Globus pallidus (tissue), 1 donor: ENCODE results near the gene INO80.
"Not testable (repeated sequence)": the region's sequence is repeated elsewhere in the genome, so short reads cannot be mapped to it uniquely, and the experiment has no call there.

ENCODE experiments used
- DNase-seq: peaks from one replicate; pipeline ENCODE4 v3.0.0-alpha.2; 2015; ENCODE audit warnings: low spot score

The INO80 gene

GRCh38 chr15:40963201-40963600, 152.9 kb downstream of the INO80 start:
- DNase-seq, result no peak

- DNase-seq, result not testable (repeated sequence)
Observed at GRCh38 chr15:40962317-40962716, 153.8 kb downstream of the INO80 start.

GRCh38 chr15:40961740-40962139, 154.3 kb downstream of the INO80 start:
- DNase-seq, result not testable (repeated sequence)

- no peak for DNase-seq
Observed at GRCh38 chr15:40960925-40961324, 155.2 kb downstream of the INO80 start.

- DNase-seq, result no peak
Observed at GRCh38 chr15:40960151-40960885, 155.8 kb downstream of the INO80 start.

GRCh38 chr15:40959331-40960141, 156.5 kb downstream of the INO80 start:
- no peak for DNase-seq

GRCh38 chr15:40958723-40959122, 157.4 kb downstream of the INO80 start:
- no peak for DNase-seq

- DNase-seq, result no peak
Observed at GRCh38 chr15:40958146-40958545, 157.9 kb downstream of the INO80 start.

GRCh38 chr15:40957581-40958051, 158.5 kb downstream of the INO80 start:
- peak; percentile 60 for DNase-seq

GRCh38 chr15:40957041-40957555, 159.0 kb downstream of the INO80 start:
- no peak for DNase-seq

GRCh38 chr15:40956541-40956982, 159.5 kb downstream of the INO80 start:
- DNase-seq, result no peak

GRCh38 chr15:40955930-40956540, 160.0 kb downstream of the INO80 start:
- DNase-seq, result no peak

- no peak for DNase-seq
Observed at GRCh38 chr15:40955141-40955903, 160.8 kb downstream of the INO80 start.

- DNase-seq, result not testable (repeated sequence)
Observed at GRCh38 chr15:40954158-40954848, 161.8 kb downstream of the INO80 start.

- no peak for DNase-seq
Observed at GRCh38 chr15:40953713-40954074, 162.4 kb downstream of the INO80 start.

- peak; percentile 84 for DNase-seq
Observed at GRCh38 chr15:40952901-40953712, 163.0 kb downstream of the INO80 start, which contains the start of gene CHAC1. TSS of gene CHAC1 (plus strand) at chr15:40953471. CDS start at chr15:40953584, 113 bp downstream.

GRCh38 chr15:40952301-40952900, 163.7 kb downstream of the INO80 start:
- no peak for DNase-seq

- DNase-seq, result no peak
Observed at GRCh38 chr15:40951764-40952163, 164.3 kb downstream of the INO80 start.

- DNase-seq, result no peak
Observed at GRCh38 chr15:40949756-40950207, 166.3 kb downstream of the INO80 start.
